ENCODE results near the gene CDK19. TPM values are rescaled to one million over a fixed set of nuclear protein-coding genes. Genes with fewer than 3 reads are reported as not detected.

Gene CDK19
- total RNA-seq, 1 donor = 15.6 TPM

GRCh38 chr6:110816677-110817076, 1.4 kb upstream of the CDK19 start:
- Histone ChIP-seq H3K27me3 (ENCODE audit: insufficient read depth, low read length) (no peaks in the 10 kb centered on the region), H3K4me3 (ENCODE audit: insufficient read depth, low read length) (no peak overlapping the region), H3K36me3 (ENCODE audit: insufficient read depth, low read length) (no peaks in the 10 kb centered on the region), H4K20me1 (ENCODE audit: insufficient read depth, low read length) (peaks cover 8% of the 10 kb centered on the region), H2AFZ (ENCODE audit: low read length) (no peak overlapping the region), H3K79me2 (ENCODE audit: insufficient read depth, low read length) (peaks cover 19% of the 10 kb centered on the region), H3K4me2 (ENCODE audit: insufficient read depth, low read length) (peak overlapping the region; percentile 99), H3K9me3 (ENCODE audit: low read depth, low read length) (no peaks in the 10 kb centered on the region), H3K27ac (ENCODE audit: low read depth, low read length) (peak overlapping the region; percentile 99), H3K4me1 (ENCODE audit: insufficient read depth, low read length) (peaks cover 26% of the 10 kb centered on the region)
- no peak for TF ChIP-seq CTCF (IDR thresholded peaks at IDR 0.05; ENCODE audit: extremely low read depth, low read depth, low read length)
- no peak for DNase-seq (ENCODE audit: insufficient read length, low spot score, missing footprints)

- Histone ChIP-seq H3K27me3 (ENCODE audit: insufficient read depth, low read length) (no peaks in the 10 kb centered on the region), H3K27ac (ENCODE audit: low read depth, low read length) (peak overlapping the region; percentile 99), H3K4me1 (ENCODE audit: insufficient read depth, low read length) (peaks cover 26% of the 10 kb centered on the region), H3K4me3 (ENCODE audit: insufficient read depth, low read length) (peak overlapping the region; percentile 99), H3K9me3 (ENCODE audit: low read depth, low read length) (no peaks in the 10 kb centered on the region), H4K20me1 (ENCODE audit: insufficient read depth, low read length) (peaks cover 8% of the 10 kb centered on the region), H3K36me3 (ENCODE audit: insufficient read depth, low read length) (no peaks in the 10 kb centered on the region), H3K4me2 (ENCODE audit: insufficient read depth, low read length) (peak overlapping the region; percentile 99), H3K79me2 (ENCODE audit: insufficient read depth, low read length) (peaks cover 29% of the 10 kb centered on the region), H2AFZ (ENCODE audit: low read length) (peak overlapping the region; percentile 99)
- no peak for DNase-seq (ENCODE audit: insufficient read length, low spot score, missing footprints)
- no peak for TF ChIP-seq CTCF (IDR thresholded peaks at IDR 0.05; ENCODE audit: extremely low read depth, low read depth, low read length)
Observed at GRCh38 chr6:110815015-110815410, 256 bp downstream of the CDK19 start.

- Histone ChIP-seq H3K4me2 (ENCODE audit: insufficient read depth, low read length) (peak overlapping the region; percentile 99), H3K27ac (ENCODE audit: low read depth, low read length) (peak overlapping the region; percentile 99), H3K4me1 (ENCODE audit: insufficient read depth, low read length) (peaks cover 26% of the 10 kb centered on the region), H3K9me3 (ENCODE audit: low read depth, low read length) (no peaks in the 10 kb centered on the region), H4K20me1 (ENCODE audit: insufficient read depth, low read length) (peaks cover 8% of the 10 kb centered on the region), H3K79me2 (ENCODE audit: insufficient read depth, low read length) (peaks cover 35% of the 10 kb centered on the region), H2AFZ (ENCODE audit: low read length) (peak overlapping the region; percentile 99), H3K4me3 (ENCODE audit: insufficient read depth, low read length) (peak overlapping the region; percentile 99), H3K36me3 (ENCODE audit: insufficient read depth, low read length) (no peaks in the 10 kb centered on the region), H3K27me3 (ENCODE audit: insufficient read depth, low read length) (no peaks in the 10 kb centered on the region)
- no peak for TF ChIP-seq CTCF (IDR thresholded peaks at IDR 0.05; ENCODE audit: extremely low read depth, low read depth, low read length)
- peak; percentile 93 for DNase-seq (ENCODE audit: insufficient read length, low spot score, missing footprints)
Observed at GRCh38 chr6:110814102-110815014, 911 bp downstream of the CDK19 start.

- Histone ChIP-seq H3K9me3 (ENCODE audit: low read depth, low read length) (no peaks in the 10 kb centered on the region), H4K20me1 (ENCODE audit: insufficient read depth, low read length) (peaks cover 8% of the 10 kb centered on the region), H3K79me2 (ENCODE audit: insufficient read depth, low read length) (peaks cover 38% of the 10 kb centered on the region), H3K27ac (ENCODE audit: low read depth, low read length) (peak overlapping the region; percentile 99), H2AFZ (ENCODE audit: low read length) (peak overlapping the region; percentile 99), H3K36me3 (ENCODE audit: insufficient read depth, low read length) (no peaks in the 10 kb centered on the region), H3K27me3 (ENCODE audit: insufficient read depth, low read length) (no peaks in the 10 kb centered on the region), H3K4me3 (ENCODE audit: insufficient read depth, low read length) (peak overlapping the region; percentile 99), H3K4me1 (ENCODE audit: insufficient read depth, low read length) (peaks cover 26% of the 10 kb centered on the region), H3K4me2 (ENCODE audit: insufficient read depth, low read length) (peak overlapping the region; percentile 99)
- no peak for DNase-seq (ENCODE audit: insufficient read length, low spot score, missing footprints)
- TF ChIP-seq CTCF (IDR thresholded peaks at IDR 0.05; ENCODE audit: extremely low read depth, low read depth, low read length) = no peak
Observed at GRCh38 chr6:110813338-110814101, 1.7 kb downstream of the CDK19 start.
